ENCODE data around the gene TMEM38B.
"Not testable (repeated sequence)": the region's sequence is repeated elsewhere in the genome, so short reads cannot be mapped to it uniquely, and the experiment has no call there.

DNA sequence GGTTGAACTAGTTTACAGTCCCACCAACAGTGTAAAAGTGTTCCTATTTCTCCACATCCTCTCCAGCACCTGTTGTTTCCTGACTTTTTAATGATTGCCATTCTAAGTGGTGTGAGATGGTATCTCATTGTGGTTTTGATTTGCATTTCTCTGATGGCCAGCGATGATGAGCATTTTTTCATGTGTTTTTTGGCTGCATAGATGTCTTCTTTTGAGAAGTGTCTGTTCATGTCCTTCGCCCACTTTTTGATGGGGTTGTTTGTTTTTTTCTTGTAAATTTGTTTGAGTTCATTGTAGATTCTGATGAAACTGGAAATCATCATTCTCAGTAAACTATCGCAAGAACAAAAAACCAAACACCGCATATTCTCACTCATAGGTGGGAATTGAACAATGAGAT lies 9.3 kb downstream of the TMEM38B start:
- TF ChIP-seq, protein P1, sequence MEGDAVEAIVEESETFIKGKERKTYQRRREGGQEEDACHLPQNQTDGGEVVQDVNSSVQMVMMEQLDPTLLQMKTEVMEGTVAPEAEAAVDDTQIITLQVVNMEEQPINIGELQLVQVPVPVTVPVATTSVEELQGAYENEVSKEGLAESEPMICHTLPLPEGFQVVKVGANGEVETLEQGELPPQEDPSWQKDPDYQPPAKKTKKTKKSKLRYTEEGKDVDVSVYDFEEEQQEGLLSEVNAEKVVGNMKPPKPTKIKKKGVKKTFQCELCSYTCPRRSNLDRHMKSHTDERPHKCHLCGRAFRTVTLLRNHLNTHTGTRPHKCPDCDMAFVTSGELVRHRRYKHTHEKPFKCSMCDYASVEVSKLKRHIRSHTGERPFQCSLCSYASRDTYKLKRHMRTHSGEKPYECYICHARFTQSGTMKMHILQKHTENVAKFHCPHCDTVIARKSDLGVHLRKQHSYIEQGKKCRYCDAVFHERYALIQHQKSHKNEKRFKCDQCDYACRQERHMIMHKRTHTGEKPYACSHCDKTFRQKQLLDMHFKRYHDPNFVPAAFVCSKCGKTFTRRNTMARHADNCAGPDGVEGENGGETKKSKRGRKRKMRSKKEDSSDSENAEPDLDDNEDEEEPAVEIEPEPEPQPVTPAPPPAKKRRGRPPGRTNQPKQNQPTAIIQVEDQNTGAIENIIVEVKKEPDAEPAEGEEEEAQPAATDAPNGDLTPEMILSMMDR (IDR thresholded peaks at IDR 0.05; ENCODE audit: insufficient read depth, low read depth, low read length) = not testable (repeated sequence)
- not testable (repeated sequence) for TF ChIP-seq EZH2 (IDR thresholded peaks at IDR 0.05; ENCODE audit: insufficient read depth, low read length)
